ENCODE measurements around the gene DYNLT4. TPM values are rescaled to one million over a fixed set of nuclear protein-coding genes. Genes with fewer than 3 reads are reported as not detected.
"Not testable (repeated sequence)": the region's sequence is repeated elsewhere in the genome, so short reads cannot be mapped to it uniquely, and the experiment has no call there.

The DYNLT4 gene
- total RNA-seq, 1 donor from 2014 or later, result not detected

- DNase-seq (ENCODE audit: low spot score), result no peak
Measured at GRCh38 chr1:44828841-44829440, 21.8 kb upstream of the DYNLT4 start.

DNA sequence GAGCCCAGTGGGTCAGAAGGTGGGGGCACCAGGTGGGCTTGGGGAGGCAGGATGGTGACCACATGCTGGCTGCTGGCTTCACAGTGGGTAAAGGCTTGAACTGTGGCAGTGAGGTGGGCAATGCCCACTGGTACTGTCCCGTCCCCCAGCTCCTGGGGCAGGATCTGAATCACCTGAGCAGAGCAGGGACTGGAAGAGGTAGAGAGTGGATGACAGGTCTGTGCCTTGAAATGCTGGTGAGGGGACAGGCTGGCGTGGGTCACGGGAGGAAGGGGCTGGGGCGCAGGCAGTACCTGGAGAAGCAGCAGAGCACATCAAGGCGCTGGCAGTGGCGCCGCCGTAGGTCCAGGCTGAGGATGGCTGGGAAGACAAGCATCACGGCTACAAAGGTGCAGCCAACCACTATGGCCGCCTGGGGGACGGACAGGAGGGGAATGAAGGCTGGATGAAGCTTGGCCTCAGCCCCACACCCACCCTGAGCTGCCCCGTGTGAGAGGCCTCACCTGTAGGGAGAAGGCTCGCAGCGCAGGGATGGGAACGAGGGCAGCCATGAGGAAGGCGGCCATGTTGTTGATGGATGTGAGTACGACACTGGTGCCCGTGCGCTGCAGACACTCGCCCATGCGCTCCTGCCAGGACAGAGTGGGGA lies 21.0 kb upstream of the DYNLT4 start:
- no peak for DNase-seq (ENCODE audit: low spot score)

DNA sequence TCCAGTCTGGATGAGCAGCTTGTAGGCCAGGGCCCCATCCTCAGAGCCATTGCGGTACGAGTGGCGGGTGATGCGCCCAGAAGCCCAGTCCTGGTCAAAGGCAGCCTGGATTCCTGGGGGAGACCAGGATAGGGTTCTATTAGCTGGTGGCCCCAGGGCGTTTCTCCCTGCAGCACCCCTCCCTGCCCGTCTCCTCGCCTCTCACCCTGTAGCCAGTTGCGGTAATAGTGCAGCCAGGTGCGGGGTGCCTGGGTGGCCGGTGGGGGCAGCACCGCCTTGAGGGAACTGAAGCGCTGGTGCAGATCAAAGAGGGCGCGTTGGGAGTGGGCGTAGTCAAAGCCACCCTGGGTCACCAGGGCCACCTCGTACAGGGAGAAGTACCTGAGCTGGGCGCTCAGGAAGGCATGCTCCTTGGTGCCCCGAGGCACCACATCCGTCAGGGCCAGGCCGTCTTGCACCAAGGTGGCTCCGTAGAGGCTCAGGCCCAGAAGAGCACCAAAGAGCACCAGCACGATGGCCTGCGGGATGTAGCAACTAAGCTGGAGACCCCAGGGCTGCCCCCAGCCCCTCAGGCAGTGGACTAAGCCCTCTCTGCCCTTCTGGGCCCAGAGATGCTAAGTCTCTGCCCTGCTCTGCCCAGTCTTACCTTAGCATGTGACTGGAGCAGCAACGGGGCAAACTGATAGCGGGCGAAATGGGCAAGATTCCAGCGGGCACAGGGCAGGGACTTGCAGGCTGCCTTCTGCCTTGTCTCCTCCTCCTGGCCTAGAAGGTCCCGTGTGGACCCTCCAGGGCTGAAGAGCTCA lies 20.2 kb upstream of the DYNLT4 start:
- DNase-seq (ENCODE audit: low spot score), result no peak

GRCh38 chr1:44826375-44827196 lies 19.4 kb upstream of the DYNLT4 start:
- DNase-seq (ENCODE audit: low spot score), result peak; percentile 77

GRCh38 chr1:44824392-44824791 lies 17.2 kb upstream of the DYNLT4 start:
- not testable (repeated sequence) for DNase-seq (ENCODE audit: low spot score)

- DNase-seq (ENCODE audit: low spot score), result no peak
Measured at GRCh38 chr1:44822981-44823451, 15.9 kb upstream of the DYNLT4 start.

DNA sequence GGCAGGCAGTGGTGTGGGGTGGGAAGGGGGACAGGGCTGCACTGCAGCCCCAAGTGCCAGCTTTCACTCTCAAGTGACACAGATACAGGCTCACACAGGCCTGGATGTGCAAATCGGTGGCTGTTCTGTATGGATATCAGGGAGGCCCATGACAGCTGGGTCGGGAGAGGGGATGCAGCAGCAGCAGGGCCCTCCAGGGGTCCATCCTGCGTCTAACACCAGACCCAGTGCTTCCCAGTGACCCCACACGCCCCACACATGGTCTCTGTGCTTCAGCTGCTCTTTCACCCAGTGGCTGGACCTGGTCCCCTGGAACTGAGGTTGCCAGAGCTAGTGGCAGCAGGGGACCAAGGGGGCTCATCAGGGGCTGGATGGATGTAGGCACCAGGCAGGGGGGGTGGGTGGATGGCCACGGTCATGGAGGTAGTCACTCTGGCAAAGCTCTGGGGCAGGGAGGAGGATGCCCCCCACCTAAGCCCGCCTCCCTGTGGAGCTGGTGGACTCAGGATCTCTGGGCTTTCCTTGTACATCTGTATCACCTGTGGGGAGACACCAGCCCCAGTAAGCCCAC lies 15.1 kb upstream of the DYNLT4 start:
- no peak for DNase-seq (ENCODE audit: low spot score)

- DNase-seq (ENCODE audit: low spot score), result no peak
Measured at GRCh38 chr1:44821240-44821715, 14.1 kb upstream of the DYNLT4 start.

DNA sequence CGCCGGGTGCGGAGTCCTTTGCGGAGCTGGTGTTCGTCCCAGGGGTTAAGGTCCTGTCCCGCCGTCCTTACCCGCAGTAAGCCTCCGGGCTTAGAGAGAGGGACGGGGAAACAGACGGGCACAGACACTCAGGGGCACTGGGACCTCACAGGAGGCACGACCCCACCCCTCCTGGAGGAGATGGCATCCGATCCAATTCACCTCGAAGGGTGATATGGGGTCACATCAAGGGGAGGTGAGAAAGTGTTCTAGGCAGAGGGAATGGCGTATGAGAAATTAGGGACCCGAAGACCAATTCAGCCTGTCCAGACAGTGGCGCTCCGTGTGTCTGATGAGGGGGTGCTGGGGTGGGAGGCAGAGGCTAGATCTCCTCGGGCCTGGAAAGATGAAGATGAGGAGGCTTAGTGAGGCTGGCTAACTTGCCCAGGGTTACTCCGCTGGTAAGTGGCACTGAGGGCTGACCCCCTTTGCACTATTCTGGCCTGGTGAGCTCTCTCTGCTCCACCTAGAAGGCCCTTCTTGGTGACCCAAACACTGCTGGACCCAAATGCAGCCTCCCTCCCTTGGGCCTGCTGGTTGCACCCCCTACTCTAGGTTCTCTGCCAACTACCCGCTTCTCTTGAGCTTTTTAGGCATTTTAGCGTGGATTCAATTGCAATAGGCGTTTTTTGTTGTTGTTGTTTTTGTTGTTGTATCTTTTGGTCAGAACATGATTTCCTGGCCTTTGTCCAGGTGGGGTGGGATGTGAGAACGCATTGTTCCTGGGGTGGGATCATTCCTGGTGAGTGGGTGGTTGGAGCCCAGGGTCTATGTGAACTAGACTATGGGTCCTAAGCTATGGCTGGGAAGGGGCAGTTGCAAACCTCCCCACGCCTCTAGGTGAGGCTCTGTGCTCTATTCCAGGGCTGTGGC lies 13.4 kb upstream of the DYNLT4 start:
- no peak for DNase-seq (ENCODE audit: low spot score)

DNA sequence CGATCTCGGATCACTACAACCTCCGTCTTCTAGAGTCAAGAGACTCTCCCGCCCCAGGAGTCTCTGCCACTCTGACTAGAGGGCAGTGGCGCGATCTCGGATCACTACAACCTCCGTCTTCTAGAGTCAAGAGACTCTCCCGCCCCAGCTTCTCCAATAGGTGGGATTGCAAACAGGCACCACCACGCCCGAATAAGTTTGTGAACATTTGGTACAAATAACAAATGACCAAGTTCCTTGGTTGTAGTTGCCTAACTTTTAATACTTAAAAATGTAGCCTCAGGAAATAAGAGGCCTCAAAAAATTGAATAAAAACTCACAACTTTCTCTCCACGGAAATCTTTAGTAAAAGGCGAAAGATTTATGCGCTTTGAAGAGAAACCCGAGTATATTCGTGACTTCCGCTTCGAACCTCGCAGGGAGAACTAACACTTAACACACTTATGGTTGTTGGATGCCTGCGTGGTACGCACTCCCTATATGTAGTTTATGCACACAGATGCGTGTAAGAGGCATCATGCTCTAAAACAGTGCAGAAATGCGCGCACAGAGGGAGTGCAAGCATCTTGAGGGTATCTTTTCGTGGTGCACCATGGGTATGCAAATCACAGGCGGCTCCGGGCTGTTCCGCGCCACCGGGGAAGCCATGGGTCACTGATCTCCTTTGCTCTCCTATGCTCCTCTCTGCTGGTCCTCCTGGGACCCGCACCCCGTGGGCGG lies 12.6 kb upstream of the DYNLT4 start:
- DNase-seq (ENCODE audit: low spot score), result peak; percentile 94

- DNase-seq (ENCODE audit: low spot score), result no peak
Measured at GRCh38 chr1:44819196-44819607, 12.1 kb upstream of the DYNLT4 start.

DNA sequence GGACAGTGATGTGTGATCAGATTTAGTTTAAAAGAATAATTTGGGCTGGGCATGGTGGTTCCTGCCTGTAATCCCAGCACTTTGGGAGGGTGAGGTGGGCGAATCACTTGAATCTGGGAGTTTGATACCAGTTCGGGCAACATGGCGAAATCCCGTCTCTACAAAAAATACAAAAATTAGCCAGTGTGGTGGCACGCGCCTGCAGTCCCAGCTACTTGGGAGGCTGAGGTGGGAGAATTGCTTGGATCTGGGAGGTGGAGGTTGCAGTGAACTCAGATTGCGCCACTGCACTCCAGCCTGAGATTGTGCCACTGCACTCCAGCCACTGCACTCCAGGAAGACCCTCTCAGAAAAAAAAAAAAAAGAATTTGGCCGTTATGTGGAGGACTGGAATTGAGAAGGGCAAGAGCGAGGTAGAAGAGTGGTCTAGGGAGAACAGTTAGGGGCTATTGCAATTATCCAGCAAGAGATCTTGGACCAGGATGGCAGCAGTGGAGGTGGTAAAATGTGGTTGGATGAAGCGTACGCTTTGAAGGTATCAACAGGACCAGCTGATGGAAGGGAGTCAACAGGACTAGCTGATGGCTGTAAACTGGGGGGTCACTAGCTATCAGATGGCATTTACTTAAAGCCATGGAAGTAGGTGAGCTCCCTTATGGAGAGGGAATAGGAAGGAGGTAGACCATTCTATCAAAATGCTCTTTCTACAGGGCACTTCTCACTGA lies 10.8 kb upstream of the DYNLT4 start:
- no peak for DNase-seq (ENCODE audit: low spot score)

GRCh38 chr1:44817307-44817706 lies 10.2 kb upstream of the DYNLT4 start:
- DNase-seq (ENCODE audit: low spot score), result no peak

- DNase-seq (ENCODE audit: low spot score), result not testable (repeated sequence)
Measured at GRCh38 chr1:44815926-44816325, 8.8 kb upstream of the DYNLT4 start.

GRCh38 chr1:44812822-44813543 lies 5.8 kb upstream of the DYNLT4 start:
- DNase-seq (ENCODE audit: low spot score), result no peak

- no peak for DNase-seq (ENCODE audit: low spot score)
Measured at GRCh38 chr1:44811234-44811633, 4.1 kb upstream of the DYNLT4 start.

DNA sequence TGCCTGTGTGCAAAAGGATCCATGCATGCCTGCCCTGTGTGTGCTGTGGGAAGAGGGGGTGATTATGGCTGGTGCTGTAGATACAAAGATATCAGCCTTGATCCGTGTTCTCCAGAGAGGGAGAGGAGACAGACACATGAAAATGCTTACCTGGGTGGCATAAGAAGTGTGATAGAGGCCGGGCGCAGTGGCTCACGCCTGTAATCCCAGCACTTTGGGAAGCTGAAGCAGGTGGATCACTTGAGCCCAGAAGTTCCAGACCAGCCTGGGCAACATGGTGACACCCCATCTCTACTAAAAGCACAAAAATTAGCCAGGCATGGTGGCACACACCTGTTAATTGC lies 3.6 kb upstream of the DYNLT4 start:
- DNase-seq (ENCODE audit: low spot score), result not testable (repeated sequence)

DNA sequence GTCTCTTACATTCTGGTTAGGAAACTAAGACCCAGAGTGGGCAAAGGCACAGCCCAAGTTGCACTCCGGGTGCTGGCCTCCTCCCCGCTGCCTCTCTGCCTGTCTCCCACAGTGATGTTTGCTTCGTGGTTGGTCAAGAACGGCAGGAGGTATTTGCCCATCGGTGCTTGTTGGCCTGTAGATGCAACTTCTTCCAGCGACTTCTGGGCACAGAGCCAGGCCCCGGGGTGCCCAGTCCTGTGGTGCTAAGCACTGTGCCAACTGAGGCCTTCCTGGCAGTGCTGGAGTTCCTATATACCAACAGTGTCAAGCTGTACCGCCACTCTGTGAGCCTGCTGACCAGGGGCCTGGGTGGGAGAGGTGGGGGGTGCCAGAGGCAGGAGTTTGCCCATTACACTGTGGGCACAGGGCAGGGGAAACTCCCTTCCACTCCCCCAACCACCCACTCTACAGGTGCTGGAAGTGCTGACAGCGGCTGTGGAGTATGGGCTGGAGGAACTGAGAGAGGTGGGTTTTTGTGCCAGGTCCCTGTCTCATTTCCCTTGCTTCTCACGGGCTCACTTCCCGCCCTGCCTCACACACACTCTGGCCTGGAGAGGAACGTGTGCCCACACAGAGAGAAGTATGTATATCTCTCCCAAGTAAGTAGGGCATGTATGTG lies 3.1 kb upstream of the DYNLT4 start:
- DNase-seq (ENCODE audit: low spot score), result no peak

All from umbilical cord (tissue), 2 donors.